ENCODE data around the gene FOXK2. TPM values are rescaled to one million over a fixed set of nuclear protein-coding genes. Genes with fewer than 3 reads are reported as not detected.
A peak's percentile ranks its signal among the peaks of the same experiment; 100 is the strongest.

FOXK2 gene
- total RNA-seq, 1 donor from 2014 or later = 42.5 TPM

GRCh38 chr17:82492643-82493225 lies 26.8 kb upstream of the FOXK2 start:
- no peak for DNase-seq (ENCODE audit: low read depth)

DNA sequence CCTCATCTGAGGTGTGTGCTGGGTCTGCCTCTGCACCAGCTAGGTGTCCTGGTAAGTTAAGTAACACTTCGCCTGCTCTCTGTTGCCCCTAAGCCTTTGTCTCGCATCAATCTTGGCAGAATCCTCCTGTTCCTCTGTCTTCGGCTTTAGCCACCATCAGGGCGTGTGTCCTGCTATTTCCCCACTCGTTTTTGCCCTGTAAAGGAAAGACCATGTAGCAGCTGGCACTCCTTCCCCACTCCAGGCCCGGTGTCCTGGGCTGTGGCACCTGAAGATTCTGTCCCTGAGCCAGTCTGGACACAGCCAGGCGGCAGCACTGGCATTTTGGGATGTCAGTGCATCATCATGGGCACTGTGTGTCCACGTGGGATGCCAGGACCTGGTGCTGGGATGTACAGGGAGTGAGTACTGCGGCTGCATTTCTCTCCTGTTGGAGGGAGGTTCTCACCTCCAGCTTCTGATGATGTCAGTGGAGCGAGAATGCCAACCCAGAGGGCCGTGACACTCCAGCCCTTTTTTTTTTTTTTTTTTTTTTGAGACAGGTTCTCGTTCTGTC lies 26.2 kb upstream of the FOXK2 start:
- no peaks in the 10 kb centered on the region for H3K27me3 ChIP-seq (ENCODE audit: control insufficient read depth, insufficient read depth, low read length)
- DNase-seq (ENCODE audit: low read depth) = no peak
- TF ChIP-seq, protein P1, sequence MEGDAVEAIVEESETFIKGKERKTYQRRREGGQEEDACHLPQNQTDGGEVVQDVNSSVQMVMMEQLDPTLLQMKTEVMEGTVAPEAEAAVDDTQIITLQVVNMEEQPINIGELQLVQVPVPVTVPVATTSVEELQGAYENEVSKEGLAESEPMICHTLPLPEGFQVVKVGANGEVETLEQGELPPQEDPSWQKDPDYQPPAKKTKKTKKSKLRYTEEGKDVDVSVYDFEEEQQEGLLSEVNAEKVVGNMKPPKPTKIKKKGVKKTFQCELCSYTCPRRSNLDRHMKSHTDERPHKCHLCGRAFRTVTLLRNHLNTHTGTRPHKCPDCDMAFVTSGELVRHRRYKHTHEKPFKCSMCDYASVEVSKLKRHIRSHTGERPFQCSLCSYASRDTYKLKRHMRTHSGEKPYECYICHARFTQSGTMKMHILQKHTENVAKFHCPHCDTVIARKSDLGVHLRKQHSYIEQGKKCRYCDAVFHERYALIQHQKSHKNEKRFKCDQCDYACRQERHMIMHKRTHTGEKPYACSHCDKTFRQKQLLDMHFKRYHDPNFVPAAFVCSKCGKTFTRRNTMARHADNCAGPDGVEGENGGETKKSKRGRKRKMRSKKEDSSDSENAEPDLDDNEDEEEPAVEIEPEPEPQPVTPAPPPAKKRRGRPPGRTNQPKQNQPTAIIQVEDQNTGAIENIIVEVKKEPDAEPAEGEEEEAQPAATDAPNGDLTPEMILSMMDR (IDR thresholded peaks at IDR 0.05; ENCODE audit: insufficient read depth, low read length, poor library complexity, severe bottlenecking) = no peak
- H3K36me3 ChIP-seq (ENCODE audit: control insufficient read depth, insufficient read depth, low read length) = no peaks in the 10 kb centered on the region
- H3K4me3 ChIP-seq (ENCODE audit: low read depth, low read length) = no peak overlapping the region

More at GRCh38 chr17:82492643-82493225, 26.8 kb upstream of the FOXK2 start:
- no peaks in the 10 kb centered on the region for H3K36me3 ChIP-seq (ENCODE audit: control insufficient read depth, insufficient read depth, low read length)
- H3K27me3 ChIP-seq (ENCODE audit: control insufficient read depth, insufficient read depth, low read length) = no peaks in the 10 kb centered on the region
- TF ChIP-seq, protein P1 (IDR thresholded peaks at IDR 0.05; ENCODE audit: insufficient read depth, low read length, poor library complexity, severe bottlenecking) = no peak
- no peak overlapping the region for H3K4me3 ChIP-seq (ENCODE audit: low read depth, low read length)

DNA sequence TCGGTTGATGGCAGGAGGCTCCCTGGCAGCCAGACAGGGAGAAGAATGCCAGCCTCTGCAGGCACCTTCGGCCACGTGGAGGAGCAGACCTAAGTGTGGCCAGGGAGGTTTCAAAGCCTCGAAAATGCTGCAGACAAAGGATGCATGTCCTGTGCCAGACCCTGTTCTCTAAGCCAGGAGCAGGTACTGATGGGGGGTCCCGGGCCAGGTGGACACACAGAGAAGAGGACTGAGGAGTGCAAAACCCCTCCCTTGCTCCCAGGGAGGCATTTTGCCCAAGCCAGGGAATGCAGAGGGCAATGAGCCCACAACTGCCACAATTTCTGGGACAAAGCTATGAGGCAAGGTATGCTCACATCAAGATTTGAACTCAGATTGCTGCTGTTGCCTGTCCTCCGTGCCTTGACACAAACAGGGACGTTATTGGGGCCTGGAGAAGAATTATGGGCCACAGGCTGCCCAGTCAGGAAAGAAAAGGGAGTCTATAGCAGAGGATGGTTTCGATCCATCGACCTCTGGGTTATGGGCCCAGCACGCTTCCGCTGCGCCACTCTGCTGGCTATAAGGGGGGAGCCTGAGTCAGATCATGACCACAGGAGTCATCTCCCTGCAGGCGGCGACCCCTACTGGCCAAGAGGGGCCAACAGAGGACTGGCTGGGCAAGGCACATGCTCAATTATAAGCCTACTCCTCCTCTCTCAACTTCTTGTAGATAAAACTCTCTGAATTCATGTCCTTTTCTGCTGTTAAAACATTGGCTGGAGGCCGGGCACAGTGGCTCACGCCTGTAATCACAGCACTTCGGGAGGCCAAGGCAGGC lies 25.1 kb upstream of the FOXK2 start:
- TF ChIP-seq, protein P1 (IDR thresholded peaks at IDR 0.05; ENCODE audit: insufficient read depth, low read length, poor library complexity, severe bottlenecking) = peak; percentile 98
- DNase-seq (ENCODE audit: low read depth) = peak; percentile 61
- H3K4me3 ChIP-seq (ENCODE audit: low read depth, low read length) = no peak overlapping the region

GRCh38 chr17:82495844-82496528 lies 23.5 kb upstream of the FOXK2 start:
- TF ChIP-seq, protein P1 (IDR thresholded peaks at IDR 0.05; ENCODE audit: insufficient read depth, low read length, poor library complexity, severe bottlenecking) = no peak
- Histone ChIP-seq H3K36me3 (ENCODE audit: control insufficient read depth, insufficient read depth, low read length) (no peaks in the 10 kb centered on the region), H3K27me3 (ENCODE audit: control insufficient read depth, insufficient read depth, low read length) (no peaks in the 10 kb centered on the region), H3K4me3 (ENCODE audit: low read depth, low read length) (no peak overlapping the region)
- DNase-seq (ENCODE audit: low read depth) = no peak

More for the DNA sequence above, 25.1 kb upstream of the FOXK2 start:
- Histone ChIP-seq H3K36me3 (ENCODE audit: control insufficient read depth, insufficient read depth, low read length) (no peaks in the 10 kb centered on the region), H3K27me3 (ENCODE audit: control insufficient read depth, insufficient read depth, low read length) (no peaks in the 10 kb centered on the region)

DNA sequence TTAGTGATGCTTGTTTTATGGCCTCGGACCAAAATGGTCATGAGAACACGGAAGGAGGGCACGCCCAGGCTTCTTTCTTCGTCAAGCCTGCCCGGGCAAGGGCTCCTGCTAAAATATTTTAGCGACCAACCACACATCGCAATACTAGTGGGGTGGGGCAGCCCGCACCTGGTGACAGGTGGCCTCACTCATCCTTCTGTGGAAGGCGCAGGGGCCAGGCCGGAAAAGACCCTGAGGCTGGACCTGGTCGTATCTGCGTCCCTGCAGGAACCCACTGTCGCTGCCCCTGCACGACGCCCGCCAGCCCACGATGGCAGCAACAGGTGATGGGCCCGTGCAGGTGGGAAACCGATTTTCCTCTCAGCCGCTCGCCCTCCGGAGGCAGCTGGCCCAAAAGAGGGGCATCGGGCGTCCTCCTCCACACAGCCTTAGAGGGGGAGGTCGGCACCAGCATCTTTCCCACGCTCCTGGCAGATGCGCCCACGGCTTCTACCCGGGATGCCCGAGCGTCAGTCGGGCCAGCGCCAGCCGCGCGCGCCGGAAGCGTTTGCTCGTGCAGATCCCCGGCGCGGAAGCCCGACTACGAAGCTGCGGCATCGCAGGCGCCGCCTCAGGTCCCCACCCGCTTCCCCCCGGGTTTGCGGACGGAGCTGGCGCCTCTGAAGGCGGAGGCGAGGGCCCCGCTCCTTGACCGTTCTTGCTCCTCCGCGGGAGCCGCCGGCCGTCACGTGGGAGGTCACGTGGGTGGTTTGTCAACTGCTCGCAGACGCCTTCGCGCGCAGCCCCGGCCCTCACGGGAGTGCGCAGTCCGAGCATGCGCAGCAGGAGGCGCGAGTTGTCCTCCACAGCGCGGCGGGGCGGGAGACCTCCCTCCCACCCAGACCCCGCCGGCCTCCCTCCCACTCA lies 22.8 kb upstream of the FOXK2 start:
- TF ChIP-seq, protein P1 (IDR thresholded peaks at IDR 0.05; ENCODE audit: insufficient read depth, low read length, poor library complexity, severe bottlenecking) = no peak
- no peaks in the 10 kb centered on the region for H3K36me3 ChIP-seq (ENCODE audit: control insufficient read depth, insufficient read depth, low read length)
- H3K27me3 ChIP-seq (ENCODE audit: control insufficient read depth, insufficient read depth, low read length) = no peaks in the 10 kb centered on the region
- H3K4me3 ChIP-seq (ENCODE audit: low read depth, low read length) = peak overlapping the region; percentile 58
- peak; percentile 63 for DNase-seq (ENCODE audit: low read depth)

All from kidney epithelial cell (primary cell).